ENCODE measurements around the gene DYNLT2. TPM values are rescaled to one million over a fixed set of nuclear protein-coding genes. Genes with fewer than 3 reads are reported as not detected.
A peak's percentile ranks its signal among the peaks of the same experiment; 100 is the strongest.

The DYNLT2 gene
- total and polyA plus RNA-seq, 2 of the 13 experiments (the other 11 are each of a cell fraction or from before 2014, with no cell fraction given), result 2.1 to 4.3 TPM

DNA sequence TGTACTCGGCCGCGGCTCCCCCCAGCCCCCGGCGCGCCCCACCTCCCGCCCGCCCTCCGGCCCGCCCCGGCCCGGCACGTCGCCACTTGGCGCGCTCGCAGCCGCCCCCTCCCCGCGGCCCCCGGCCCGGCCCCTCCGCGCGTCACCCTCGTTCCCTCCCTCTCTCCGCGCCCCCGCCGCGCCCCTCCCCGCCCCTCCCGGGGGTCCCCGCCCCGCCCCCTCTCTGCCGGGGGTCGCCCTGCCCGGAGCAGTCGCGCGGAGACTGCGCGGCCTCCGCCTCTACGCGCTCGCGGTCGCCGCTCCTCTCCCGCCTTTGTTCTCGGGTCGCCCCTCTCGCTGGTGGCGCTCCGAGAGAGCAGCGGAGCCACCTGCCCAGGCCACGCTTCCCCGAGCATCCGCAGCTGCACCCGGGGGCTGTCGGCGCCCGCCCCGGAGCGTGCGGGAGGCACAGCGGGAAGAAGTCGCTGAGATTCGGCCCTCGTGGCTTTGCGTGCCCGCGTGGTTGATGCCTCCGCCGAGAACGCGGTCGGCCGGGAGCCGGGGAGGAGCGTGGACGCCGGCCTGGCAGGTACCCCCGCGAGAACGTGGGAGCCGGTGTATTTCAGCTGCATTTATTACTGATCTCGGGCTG, 26.8 kb downstream of the DYNLT2 start, which contains the start of gene PHF10 (continued):
- TF ChIP-seq, protein P1, sequence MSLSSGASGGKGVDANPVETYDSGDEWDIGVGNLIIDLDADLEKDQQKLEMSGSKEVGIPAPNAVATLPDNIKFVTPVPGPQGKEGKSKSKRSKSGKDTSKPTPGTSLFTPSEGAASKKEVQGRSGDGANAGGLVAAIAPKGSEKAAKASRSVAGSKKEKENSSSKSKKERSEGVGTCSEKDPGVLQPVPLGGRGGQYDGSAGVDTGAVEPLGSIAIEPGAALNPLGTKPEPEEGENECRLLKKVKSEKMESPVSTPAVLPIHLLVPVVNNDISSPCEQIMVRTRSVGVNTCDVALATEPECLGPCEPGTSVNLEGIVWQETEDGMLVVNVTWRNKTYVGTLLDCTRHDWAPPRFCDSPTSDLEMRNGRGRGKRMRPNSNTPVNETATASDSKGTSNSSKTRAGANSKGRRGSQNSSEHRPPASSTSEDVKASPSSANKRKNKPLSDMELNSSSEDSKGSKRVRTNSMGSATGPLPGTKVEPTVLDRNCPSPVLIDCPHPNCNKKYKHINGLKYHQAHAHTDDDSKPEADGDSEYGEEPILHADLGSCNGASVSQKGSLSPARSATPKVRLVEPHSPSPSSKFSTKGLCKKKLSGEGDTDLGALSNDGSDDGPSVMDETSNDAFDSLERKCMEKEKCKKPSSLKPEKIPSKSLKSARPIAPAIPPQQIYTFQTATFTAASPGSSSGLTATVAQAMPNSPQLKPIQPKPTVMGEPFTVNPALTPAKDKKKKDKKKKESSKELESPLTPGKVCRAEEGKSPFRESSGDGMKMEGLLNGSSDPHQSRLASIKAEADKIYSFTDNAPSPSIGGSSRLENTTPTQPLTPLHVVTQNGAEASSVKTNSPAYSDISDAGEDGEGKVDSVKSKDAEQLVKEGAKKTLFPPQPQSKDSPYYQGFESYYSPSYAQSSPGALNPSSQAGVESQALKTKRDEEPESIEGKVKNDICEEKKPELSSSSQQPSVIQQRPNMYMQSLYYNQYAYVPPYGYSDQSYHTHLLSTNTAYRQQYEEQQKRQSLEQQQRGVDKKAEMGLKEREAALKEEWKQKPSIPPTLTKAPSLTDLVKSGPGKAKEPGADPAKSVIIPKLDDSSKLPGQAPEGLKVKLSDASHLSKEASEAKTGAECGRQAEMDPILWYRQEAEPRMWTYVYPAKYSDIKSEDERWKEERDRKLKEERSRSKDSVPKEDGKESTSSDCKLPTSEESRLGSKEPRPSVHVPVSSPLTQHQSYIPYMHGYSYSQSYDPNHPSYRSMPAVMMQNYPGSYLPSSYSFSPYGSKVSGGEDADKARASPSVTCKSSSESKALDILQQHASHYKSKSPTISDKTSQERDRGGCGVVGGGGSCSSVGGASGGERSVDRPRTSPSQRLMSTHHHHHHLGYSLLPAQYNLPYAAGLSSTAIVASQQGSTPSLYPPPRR (CRISPR knock-in tag; IDR thresholded peaks at IDR 0.05; ENCODE audit: borderline replicate concordance), result no peak
- TF ChIP-seq SNAI1 (CRISPR knock-in tag; IDR thresholded peaks at IDR 0.05; ENCODE audit: borderline replicate concordance) (peak; percentile 81), ZNF530 (CRISPR knock-in tag; IDR thresholded peaks at IDR 0.05; ENCODE audit: low read depth) (no peak), ELF4 (CRISPR knock-in tag; IDR thresholded peaks at IDR 0.05; ENCODE audit: borderline replicate concordance) (no peak), SYNCRIP (IDR thresholded peaks at IDR 0.05; ENCODE audit: insufficient read depth, low read depth, low read length) (no peak), DNMT3B (CRISPR knock-in tag; conservative IDR thresholded peaks at IDR 0.05) (no peak; the same call in 1 of the 2 replicates), ZBTB38 (CRISPR knock-in tag; IDR thresholded peaks at IDR 0.05) (peak; percentile 78), NFKB2 (CRISPR knock-in tag; IDR thresholded peaks at IDR 0.05; ENCODE audit: borderline replicate concordance) (peak; percentile 83; the same call in 1 of the 2 replicates), ATF7-NPFF (CRISPR knock-in tag; IDR thresholded peaks at IDR 0.05; ENCODE audit: low read depth) (peak; percentile 91; the same call in 1 of the 2 replicates), SP140L (CRISPR knock-in tag; IDR thresholded peaks at IDR 0.05; ENCODE audit: borderline replicate concordance) (peak; percentile 1; the same call in 1 of the 2 replicates), TOE1 (CRISPR knock-in tag; IDR thresholded peaks at IDR 0.05) (0 out of 2 replicates have a peak, but pooled peaks have one; percentile 74), KDM4B (CRISPR knock-in tag; IDR thresholded peaks at IDR 0.05) (peak; percentile 88), TAF15 (IDR thresholded peaks at IDR 0.05; ENCODE audit: low read depth, low read length, poor library complexity, severe bottlenecking) (peak; percentile 37), AHR (CRISPR knock-in tag; IDR thresholded peaks at IDR 0.05) (no peak; the same call in 1 of the 2 replicates), MTA3 (CRISPR knock-in tag; IDR thresholded peaks at IDR 0.05) (no peak), ZNF337 (CRISPR knock-in tag; IDR thresholded peaks at IDR 0.05; ENCODE audit: borderline replicate concordance, low read depth) (peak; percentile 85; the same call in 1 of the 2 replicates), TOPORS (CRISPR knock-in tag; IDR thresholded peaks at IDR 0.05) (no peak; the same call in 1 of the 2 replicates), ZMAT3 (CRISPR knock-in tag; conservative IDR thresholded peaks at IDR 0.05) (no peak; the same call in 1 of the 2 replicates), NFIB (CRISPR knock-in tag; IDR thresholded peaks at IDR 0.05; ENCODE audit: borderline replicate concordance) (0 out of 2 replicates have a peak, but pooled peaks have one; percentile 58), TMF1 (CRISPR knock-in tag; IDR thresholded peaks at IDR 0.05; ENCODE audit: low read depth) (0 out of 2 replicates have a peak, but pooled peaks have one; percentile 6)
- TF ChIP-seq, protein P2, sequence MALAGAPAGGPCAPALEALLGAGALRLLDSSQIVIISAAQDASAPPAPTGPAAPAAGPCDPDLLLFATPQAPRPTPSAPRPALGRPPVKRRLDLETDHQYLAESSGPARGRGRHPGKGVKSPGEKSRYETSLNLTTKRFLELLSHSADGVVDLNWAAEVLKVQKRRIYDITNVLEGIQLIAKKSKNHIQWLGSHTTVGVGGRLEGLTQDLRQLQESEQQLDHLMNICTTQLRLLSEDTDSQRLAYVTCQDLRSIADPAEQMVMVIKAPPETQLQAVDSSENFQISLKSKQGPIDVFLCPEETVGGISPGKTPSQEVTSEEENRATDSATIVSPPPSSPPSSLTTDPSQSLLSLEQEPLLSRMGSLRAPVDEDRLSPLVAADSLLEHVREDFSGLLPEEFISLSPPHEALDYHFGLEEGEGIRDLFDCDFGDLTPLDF (CRISPR knock-in tag; IDR thresholded peaks at IDR 0.05), result peak; percentile 37; the same call in 1 of the 2 replicates
- TF ChIP-seq, protein P3, sequence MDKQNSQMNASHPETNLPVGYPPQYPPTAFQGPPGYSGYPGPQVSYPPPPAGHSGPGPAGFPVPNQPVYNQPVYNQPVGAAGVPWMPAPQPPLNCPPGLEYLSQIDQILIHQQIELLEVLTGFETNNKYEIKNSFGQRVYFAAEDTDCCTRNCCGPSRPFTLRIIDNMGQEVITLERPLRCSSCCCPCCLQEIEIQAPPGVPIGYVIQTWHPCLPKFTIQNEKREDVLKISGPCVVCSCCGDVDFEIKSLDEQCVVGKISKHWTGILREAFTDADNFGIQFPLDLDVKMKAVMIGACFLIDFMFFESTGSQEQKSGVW (CRISPR knock-in tag; IDR thresholded peaks at IDR 0.05; ENCODE audit: borderline replicate concordance), result peak; percentile 45; the same call in 1 of the 2 replicates
- TF ChIP-seq, protein P4, sequence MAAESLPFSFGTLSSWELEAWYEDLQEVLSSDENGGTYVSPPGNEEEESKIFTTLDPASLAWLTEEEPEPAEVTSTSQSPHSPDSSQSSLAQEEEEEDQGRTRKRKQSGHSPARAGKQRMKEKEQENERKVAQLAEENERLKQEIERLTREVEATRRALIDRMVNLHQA (CRISPR knock-in tag; IDR thresholded peaks at IDR 0.05), result no peak

All from HepG2 (cell line).